NOMO-1 treated with dmso at 0.1 percent for 144 hours (cell line): ENCODE results near the gene CCDC40.
"Not testable (repeated sequence)": the region's sequence is repeated elsewhere in the genome, so short reads cannot be mapped to it uniquely, and the experiment has no call there.

Source experiments
- DNase-seq: peaks from one replicate; lab custom pipeline; 2025; ENCODE audit not compliant: unreplicated experiment; lab: John Stamatoyannopoulos, UW

Gene CCDC40

GRCh38 chr17:80035937-80036714, at the start of gene CCDC40:
Gene CCDC40 (plus strand): TSS chr17:80036642. CDS start chr17:80036663, 21 bp downstream.
- peak; percentile 69 for DNase-seq

GRCh38 chr17:79987187-79987934, 49.1 kb upstream of the CCDC40 start:
- DNase-seq: no peak

GRCh38 chr17:79987935-79988184, 48.6 kb upstream of the CCDC40 start:
- no peak for DNase-seq

- DNase-seq: no peak
Observed at GRCh38 chr17:79988185-79988971, 48.1 kb upstream of the CCDC40 start.

- DNase-seq: no peak
Observed at GRCh38 chr17:79989106-79989835, 47.2 kb upstream of the CCDC40 start.

GRCh38 chr17:79990051-79990592, 46.3 kb upstream of the CCDC40 start:
- DNase-seq: no peak

- DNase-seq: no peak
Observed at GRCh38 chr17:79990704-79991103, 45.7 kb upstream of the CCDC40 start.

- DNase-seq: peak; percentile 56
Observed at GRCh38 chr17:79991140-79991923, 45.1 kb upstream of the CCDC40 start.

- DNase-seq: no peak
Observed at GRCh38 chr17:79991924-79992648, 44.4 kb upstream of the CCDC40 start.

GRCh38 chr17:79992649-79993389, 43.6 kb upstream of the CCDC40 start:
- no peak for DNase-seq

GRCh38 chr17:79993390-79994227, 42.8 kb upstream of the CCDC40 start:
- peak; percentile 92 for DNase-seq

GRCh38 chr17:79994228-79994569, 42.2 kb upstream of the CCDC40 start:
- not testable (repeated sequence) for DNase-seq

GRCh38 chr17:79994602-79995001, 41.8 kb upstream of the CCDC40 start:
- no peak for DNase-seq

GRCh38 chr17:79995696-79996095, 40.7 kb upstream of the CCDC40 start:
- DNase-seq: no peak

GRCh38 chr17:79996291-79996690, 40.2 kb upstream of the CCDC40 start:
- peak; percentile 21 for DNase-seq

GRCh38 chr17:79997011-79997660, 39.3 kb upstream of the CCDC40 start:
- peak; percentile 92 for DNase-seq

- DNase-seq: no peak
Observed at GRCh38 chr17:80000136-80000535, 36.3 kb upstream of the CCDC40 start.
